ENCODE measurements around the gene ZHX3. TPM values are rescaled to one million over a fixed set of nuclear protein-coding genes. Genes with fewer than 3 reads are reported as not detected.

ZHX3 gene
- total RNA-seq, 3 donors from 2014 or later (not counting 1 experiment from before 2014, with no cell fraction given) = 9.0 to 11.8 (median 10.3) TPM

GRCh38 chr20:41226426-41226825 lies 91.1 kb downstream of the ZHX3 start:
- TF ChIP-seq CTCF (IDR thresholded peaks at IDR 0.05) = no peak
- no peaks in the 10 kb centered on the region for H3K9me3 Mint-ChIP-seq
- no peak overlapping the region for H3K27ac Mint-ChIP-seq
- H3K4me1 Mint-ChIP-seq = peaks cover 6% of the 10 kb centered on the region in 2 donors
- ATAC-seq (no peak), DNase-seq (no peak)
- no peak overlapping the region for H3K27ac ChIP-seq (ENCODE audit: low read length)
- H3K4me3 ChIP-seq (ENCODE audit: low read length) = no peak overlapping the region
- 97% methylated on average over 1 of the region's 1 CpG for WGBS (ENCODE audit: insufficient coverage)
- H3K4me3 Mint-ChIP-seq = no peak overlapping the region
- H3K9me3 ChIP-seq (ENCODE audit: control insufficient read depth, insufficient read depth, low read length) = no peaks in the 10 kb centered on the region
- H3K36me3 ChIP-seq (ENCODE audit: control insufficient read depth, insufficient read depth, low read length) = no peaks in the 10 kb centered on the region
- no peaks in the 10 kb centered on the region for H3K27me3 ChIP-seq (ENCODE audit: control insufficient read depth, insufficient read depth, low read length)
- H3K4me1 ChIP-seq (ENCODE audit: control insufficient read depth, insufficient read depth, low read length) = no peaks in the 10 kb centered on the region
- H3K27me3 Mint-ChIP-seq (ENCODE audit: low read depth in 2 of 2) = peaks cover 0 to 5% of the 10 kb centered on the region in 2 donors
- H3K36me3 Mint-ChIP-seq = no peaks in the 10 kb centered on the region
- intact Hi-C loops (cut with micrococcal nuclease) = no loop called here

- WGBS (ENCODE audit: insufficient coverage) = 33% methylated on average over 1 of the region's 1 CpG
- intact Hi-C loops (cut with micrococcal nuclease) = no loop called here
- no peaks in the 10 kb centered on the region for H3K36me3 ChIP-seq (ENCODE audit: control insufficient read depth, insufficient read depth, low read length)
- Mint-ChIP-seq H3K4me3 (no peak overlapping the region), H3K4me1 (peaks cover 5 to 6% of the 10 kb centered on the region in 2 donors), H3K36me3 (no peaks in the 10 kb centered on the region), H3K27ac (no peak overlapping the region), H3K27me3 (ENCODE audit: low read depth in 2 of 2) (peaks cover 0 to 9% of the 10 kb centered on the region in 2 donors), H3K9me3 (no peaks in the 10 kb centered on the region)
- no peaks in the 10 kb centered on the region for H3K9me3 ChIP-seq (ENCODE audit: control insufficient read depth, insufficient read depth, low read length)
- H3K27ac ChIP-seq (ENCODE audit: low read length) = no peak overlapping the region
- no peak overlapping the region for H3K4me3 ChIP-seq (ENCODE audit: low read length)
- H3K27me3 ChIP-seq (ENCODE audit: control insufficient read depth, insufficient read depth, low read length) = no peaks in the 10 kb centered on the region
- no peak for TF ChIP-seq CTCF (IDR thresholded peaks at IDR 0.05)
- H3K4me1 ChIP-seq (ENCODE audit: control insufficient read depth, insufficient read depth, low read length) = no peaks in the 10 kb centered on the region
- ATAC-seq = no peak
- no peak for DNase-seq
These were observed 92.4 kb downstream of the ZHX3 start for GRCh38 chr20:41225091-41225490.

GRCh38 chr20:41224281-41224680 lies 93.2 kb downstream of the ZHX3 start:
- Histone ChIP-seq H3K4me3 (ENCODE audit: low read length) (no peak overlapping the region), H3K27me3 (ENCODE audit: control insufficient read depth, insufficient read depth, low read length) (no peaks in the 10 kb centered on the region), H3K27ac (ENCODE audit: low read length) (no peak overlapping the region), H3K9me3 (ENCODE audit: control insufficient read depth, insufficient read depth, low read length) (no peaks in the 10 kb centered on the region), H3K4me1 (ENCODE audit: control insufficient read depth, insufficient read depth, low read length) (no peaks in the 10 kb centered on the region), H3K36me3 (ENCODE audit: control insufficient read depth, insufficient read depth, low read length) (no peaks in the 10 kb centered on the region)
- DNase-seq = no peak
- WGBS (ENCODE audit: insufficient coverage) = 81% methylated on average over 1 of the region's 1 CpG
- H3K27me3 Mint-ChIP-seq (ENCODE audit: low read depth in 2 of 2) = peaks cover 0 to 9% of the 10 kb centered on the region in 2 donors
- ATAC-seq = no peak
- no peaks in the 10 kb centered on the region for H3K36me3 Mint-ChIP-seq
- peaks cover 5 to 6% of the 10 kb centered on the region in 2 donors for H3K4me1 Mint-ChIP-seq
- H3K27ac Mint-ChIP-seq = no peak overlapping the region
- no peak for TF ChIP-seq CTCF (IDR thresholded peaks at IDR 0.05)
- intact Hi-C loops (cut with micrococcal nuclease) = no loop called here
- H3K4me3 Mint-ChIP-seq = no peak overlapping the region
- H3K9me3 Mint-ChIP-seq = no peaks in the 10 kb centered on the region

GRCh38 chr20:41223112-41223511 lies 94.4 kb downstream of the ZHX3 start:
- no peak overlapping the region for H3K27ac ChIP-seq (ENCODE audit: low read length)
- Mint-ChIP-seq H3K9me3 (no peaks in the 10 kb centered on the region), H3K27ac (no peak overlapping the region), H3K4me3 (no peak overlapping the region), H3K4me1 (peaks cover 5 to 6% of the 10 kb centered on the region in 2 donors), H3K27me3 (ENCODE audit: low read depth in 2 of 2) (peaks cover 0 to 9% of the 10 kb centered on the region in 2 donors), H3K36me3 (no peaks in the 10 kb centered on the region)
- no peaks in the 10 kb centered on the region for H3K9me3 ChIP-seq (ENCODE audit: control insufficient read depth, insufficient read depth, low read length)
- H3K4me1 ChIP-seq (ENCODE audit: control insufficient read depth, insufficient read depth, low read length) = no peaks in the 10 kb centered on the region
- no peak for TF ChIP-seq CTCF (IDR thresholded peaks at IDR 0.05)
- DNase-seq (no peak), ATAC-seq (no peak)
- intact Hi-C loops (cut with micrococcal nuclease) = no loop called here
- no peak overlapping the region for H3K4me3 ChIP-seq (ENCODE audit: low read length)
- H3K27me3 ChIP-seq (ENCODE audit: control insufficient read depth, insufficient read depth, low read length) = no peaks in the 10 kb centered on the region
- H3K36me3 ChIP-seq (ENCODE audit: control insufficient read depth, insufficient read depth, low read length) = no peaks in the 10 kb centered on the region
